Gastroesophageal sphincter (tissue), 4 donors: ENCODE measurements around the gene SLAMF7. TPM values are rescaled to one million over a fixed set of nuclear protein-coding genes. Genes with fewer than 3 reads are reported as not detected.

Source experiments
- ATAC-seq: fragments of 150-250 bp; one replicate; pipeline ENCODE4 v1.9.1; 2016; ENCODE audit warnings: mild to moderate bottlenecking, moderate library complexity
- H3K27ac ChIP-seq, 4 donors: fragments of 200-600 bp; sonication (generic) in 3 of 4; 1 replicate in 3 of 4; 2 replicates in 1 of 4; pipeline ENCODE4 v1.5.1; 2016 to 2019
- H3K27me3 ChIP-seq: fragments of 200-600 bp; sonication (generic); one replicate; pipeline ENCODE4 v1.5.1; 2019
- H3K36me3 ChIP-seq, 2 donors: fragments of 200-600 bp; sonication (generic); one replicate each; pipeline ENCODE4 v1.5.1; 2019; ENCODE audit warnings: control low read depth in 1 of 2
- H3K4me1 ChIP-seq, 3 donors: fragments of 200-600 bp; sonication (generic); 1 replicate in 2 of 3; 2 replicates in 1 of 3; pipeline ENCODE4 v1.5.1; 2016 to 2019; ENCODE audit warnings: control low read depth in 2 of 3
- H3K4me3 ChIP-seq, 2 donors: fragments of 200-600 bp; sonication (generic); one replicate each; pipeline ENCODE4 v1.5.1; 2019; ENCODE audit warnings: mild to moderate bottlenecking in 1 of 2, moderate library complexity in 1 of 2
- H3K9me3 ChIP-seq, 3 donors: fragments of 200-600 bp; sonication (generic); one replicate each; pipeline ENCODE4 v1.5.1; 2017 to 2019; ENCODE audit warnings: control low read depth in 2 of 3
- CTCF ChIP-seq, 4 experiments: fragments of 200-600 bp in 2 of 4; fragments of 450-650 bp in 2 of 4; sonication (generic) in 1 of 4; IDR thresholded peaks; one replicate each; pipeline ENCODE4 v1.5.1; 2017 to 2019; ENCODE audit warnings: antibody characterized with exemption in 4 of 4, mild to moderate bottlenecking in 2 of 4, moderate library complexity in 2 of 4
- EP300 ChIP-seq: sonication (generic); formaldehyde crosslinking; IDR thresholded peaks from one replicate; pipeline ENCODE4 v1.6.1; 2017; ENCODE audit warnings: antibody characterized with exemption, mild to moderate bottlenecking
- POLR2A ChIP-seq, 2 donors: fragments of 450-650 bp; IDR thresholded peaks; one replicate each; pipeline ENCODE4 v1.6.1; 2017; ENCODE audit warnings: antibody characterized with exemption in 2 of 2, mild to moderate bottlenecking in 2 of 2, moderate library complexity in 1 of 2
- POLR2AphosphoS5 ChIP-seq: sonication (generic); formaldehyde crosslinking; IDR thresholded peaks from one replicate; pipeline ENCODE4 v1.6.1; 2017; ENCODE audit warnings: antibody characterized with exemption
- WGBS, 2 donors: methylation state at CpG; one replicate each; pipeline ENCODE4 v1.1.5; 2018; ENCODE audit warnings: low coverage in 1 of 2; 5-methylcytosine and 5-hydroxymethylcytosine counted together
- total RNA-seq, 4 donors: library from RNA; depleted of rRNA; stranded (reverse); fragments of >200 nt; gene quantifications; one replicate each; pipeline ENCODE4 v1.1.0, GENCODE V29; 2016

SLAMF7 gene
- total RNA-seq, 4 donors from 2014 or later, result 0.62 to 3.5 (median 0.67) TPM; not detected in 1

- TF ChIP-seq POLR2A (IDR thresholded peaks at IDR 0.05) (no peak), EP300 (no peak), POLR2AphosphoS5 (no peak), CTCF (IDR thresholded peaks at IDR 0.05) (no peak)
- H3K9me3 ChIP-seq, result no peaks in the 10 kb centered on the region
- H3K36me3 ChIP-seq, result no peaks in the 10 kb centered on the region
- H3K4me3 ChIP-seq, result no peak overlapping the region
- H3K27me3 ChIP-seq, result peaks cover 15% of the 10 kb centered on the region
- no peak overlapping the region for H3K27ac ChIP-seq
- no peak for ATAC-seq
- WGBS, 2 donors, result 75 to 100% methylated on average over 1 of the region's 1 CpG
- H3K4me1 ChIP-seq, result no peaks in the 10 kb centered on the region
These were observed 23.0 kb upstream of the SLAMF7 start for GRCh38 chr1:160716013-160716412.

GRCh38 chr1:160717306-160717705 is 21.7 kb upstream of the SLAMF7 start:
- ATAC-seq, result no peak
- Histone ChIP-seq H3K9me3 (no peaks in the 10 kb centered on the region), H3K4me3 (no peak overlapping the region), H3K36me3 (no peaks in the 10 kb centered on the region), H3K27me3 (peaks cover 8% of the 10 kb centered on the region), H3K27ac (no peak overlapping the region), H3K4me1 (no peaks in the 10 kb centered on the region)
- WGBS, 2 donors, result 58 to 79% methylated on average over 3 to 5 of the region's 5 CpGs
- TF ChIP-seq POLR2AphosphoS5 (no peak), CTCF (IDR thresholded peaks at IDR 0.05) (no peak), POLR2A (IDR thresholded peaks at IDR 0.05) (no peak), EP300 (no peak)

GRCh38 chr1:160718210-160718609 is 20.8 kb upstream of the SLAMF7 start:
- Histone ChIP-seq H3K4me3 (no peak overlapping the region), H3K27me3 (peaks cover 8% of the 10 kb centered on the region), H3K36me3 (no peaks in the 10 kb centered on the region), H3K27ac (no peak overlapping the region), H3K4me1 (no peaks in the 10 kb centered on the region), H3K9me3 (no peaks in the 10 kb centered on the region)
- 38 to 60% methylated on average over 3 to 4 of the region's 4 CpGs for WGBS, 2 donors
- TF ChIP-seq EP300 (no peak), CTCF (IDR thresholded peaks at IDR 0.05) (no peak), POLR2A (IDR thresholded peaks at IDR 0.05) (no peak), POLR2AphosphoS5 (no peak)
- ATAC-seq, result no peak

- no peak for ATAC-seq
- 77 to 78% methylated on average over 3 of the region's 3 CpGs for WGBS, 2 donors
- TF ChIP-seq POLR2AphosphoS5, result no peak
- no peak for TF ChIP-seq CTCF (IDR thresholded peaks at IDR 0.05)
- no peak for TF ChIP-seq POLR2A (IDR thresholded peaks at IDR 0.05)
- no peak for TF ChIP-seq EP300
- H3K27me3 ChIP-seq, result peaks cover 8% of the 10 kb centered on the region
- no peaks in the 10 kb centered on the region for H3K4me1 ChIP-seq
- no peak overlapping the region for H3K4me3 ChIP-seq
- no peak overlapping the region for H3K27ac ChIP-seq
- H3K36me3 ChIP-seq, result no peaks in the 10 kb centered on the region
- H3K9me3 ChIP-seq, result no peaks in the 10 kb centered on the region
These were observed 18.5 kb upstream of the SLAMF7 start for GRCh38 chr1:160720356-160721085.

GRCh38 chr1:160721473-160721872 is 17.6 kb upstream of the SLAMF7 start:
- TF ChIP-seq POLR2A (IDR thresholded peaks at IDR 0.05) (no peak), CTCF (IDR thresholded peaks at IDR 0.05) (no peak), EP300 (no peak), POLR2AphosphoS5 (no peak)
- Histone ChIP-seq H3K36me3 (no peaks in the 10 kb centered on the region), H3K4me1 (no peaks in the 10 kb centered on the region), H3K27ac (no peak overlapping the region), H3K27me3 (peaks cover 8% of the 10 kb centered on the region), H3K9me3 (no peaks in the 10 kb centered on the region), H3K4me3 (no peak overlapping the region)
- ATAC-seq, result no peak
